GM10266 (cell line): ENCODE data around the gene ASB4.

Experiments used
- DNase-seq: peaks from one replicate; pipeline ENCODE4 v3.0.0; 2012; ENCODE audit errors: extremely low spot score
- TF ChIP-seq, protein P1 (sequence below): IDR thresholded peaks from 2 replicates; pipeline ENCODE4 v1.5.1; 2012; ENCODE audit warnings: mild to moderate bottlenecking, low read depth; ENCODE audit not compliant: control insufficient read depth, insufficient read depth; ENCODE audit errors: missing control alignments

The ASB4 gene

DNA sequence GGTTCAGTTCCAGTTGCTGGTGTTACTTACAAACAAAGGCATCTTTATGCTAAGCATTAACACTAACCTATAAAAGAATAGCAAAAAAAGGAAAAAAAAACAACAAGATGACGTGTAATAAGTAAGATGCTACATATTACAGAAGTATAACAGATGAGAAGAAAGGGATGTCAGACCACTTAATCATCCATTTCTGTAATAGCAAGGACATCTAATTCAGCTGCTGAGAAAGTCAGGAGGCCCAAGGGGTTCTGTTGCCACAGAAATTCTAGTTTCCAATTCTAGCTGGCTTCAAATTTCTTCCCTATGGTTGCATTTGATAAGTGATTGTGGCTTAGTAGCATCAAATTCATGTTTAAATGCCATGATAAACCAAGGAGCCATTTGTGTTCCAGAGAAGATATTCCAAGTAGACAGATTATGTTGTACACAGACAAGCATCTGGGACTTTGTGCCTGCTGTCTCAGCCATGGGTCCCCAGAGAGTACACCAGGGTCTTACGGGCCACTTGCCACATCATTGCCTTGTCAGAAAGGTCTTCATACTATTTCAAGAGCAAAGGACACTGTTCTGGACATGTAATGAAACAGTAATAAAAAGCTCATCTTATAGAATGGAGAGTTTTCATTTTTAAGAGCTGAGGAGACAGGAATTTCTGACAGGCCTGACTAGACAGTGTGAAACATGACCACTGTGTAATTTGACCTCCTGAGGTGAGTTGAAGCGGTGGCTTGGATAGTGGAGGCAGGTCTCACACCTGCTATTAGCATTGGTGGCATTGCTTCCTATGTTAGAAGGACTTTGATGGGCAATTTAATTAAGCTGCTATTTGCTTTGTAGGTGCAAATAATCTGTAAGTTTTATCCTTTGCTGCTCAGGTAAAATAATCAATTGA, 4.2 kb upstream of the ASB4 start:
- TF ChIP-seq, protein P1, sequence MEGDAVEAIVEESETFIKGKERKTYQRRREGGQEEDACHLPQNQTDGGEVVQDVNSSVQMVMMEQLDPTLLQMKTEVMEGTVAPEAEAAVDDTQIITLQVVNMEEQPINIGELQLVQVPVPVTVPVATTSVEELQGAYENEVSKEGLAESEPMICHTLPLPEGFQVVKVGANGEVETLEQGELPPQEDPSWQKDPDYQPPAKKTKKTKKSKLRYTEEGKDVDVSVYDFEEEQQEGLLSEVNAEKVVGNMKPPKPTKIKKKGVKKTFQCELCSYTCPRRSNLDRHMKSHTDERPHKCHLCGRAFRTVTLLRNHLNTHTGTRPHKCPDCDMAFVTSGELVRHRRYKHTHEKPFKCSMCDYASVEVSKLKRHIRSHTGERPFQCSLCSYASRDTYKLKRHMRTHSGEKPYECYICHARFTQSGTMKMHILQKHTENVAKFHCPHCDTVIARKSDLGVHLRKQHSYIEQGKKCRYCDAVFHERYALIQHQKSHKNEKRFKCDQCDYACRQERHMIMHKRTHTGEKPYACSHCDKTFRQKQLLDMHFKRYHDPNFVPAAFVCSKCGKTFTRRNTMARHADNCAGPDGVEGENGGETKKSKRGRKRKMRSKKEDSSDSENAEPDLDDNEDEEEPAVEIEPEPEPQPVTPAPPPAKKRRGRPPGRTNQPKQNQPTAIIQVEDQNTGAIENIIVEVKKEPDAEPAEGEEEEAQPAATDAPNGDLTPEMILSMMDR = no peak
- DNase-seq = no peak

DNA sequence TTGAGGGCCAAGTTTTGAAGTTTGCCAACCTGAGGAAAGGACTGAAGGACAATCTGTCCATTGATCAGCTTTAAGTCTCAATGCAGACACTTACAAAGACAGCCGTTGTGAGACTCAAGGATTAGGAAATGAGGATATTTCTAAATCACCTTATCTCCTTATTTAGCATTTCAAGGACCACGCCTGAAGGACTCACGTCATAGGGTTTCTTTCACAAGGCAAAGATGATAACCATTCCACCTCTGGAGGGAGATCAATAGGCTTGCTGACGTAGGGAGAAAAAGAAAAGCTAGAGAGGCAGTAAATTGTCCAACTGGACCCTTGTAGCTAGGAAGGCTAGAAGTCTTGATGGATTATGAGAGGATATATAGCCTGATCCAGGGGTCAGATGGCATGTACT, 3.3 kb upstream of the ASB4 start:
- TF ChIP-seq, protein P1 = no peak
- no peak for DNase-seq

DNA sequence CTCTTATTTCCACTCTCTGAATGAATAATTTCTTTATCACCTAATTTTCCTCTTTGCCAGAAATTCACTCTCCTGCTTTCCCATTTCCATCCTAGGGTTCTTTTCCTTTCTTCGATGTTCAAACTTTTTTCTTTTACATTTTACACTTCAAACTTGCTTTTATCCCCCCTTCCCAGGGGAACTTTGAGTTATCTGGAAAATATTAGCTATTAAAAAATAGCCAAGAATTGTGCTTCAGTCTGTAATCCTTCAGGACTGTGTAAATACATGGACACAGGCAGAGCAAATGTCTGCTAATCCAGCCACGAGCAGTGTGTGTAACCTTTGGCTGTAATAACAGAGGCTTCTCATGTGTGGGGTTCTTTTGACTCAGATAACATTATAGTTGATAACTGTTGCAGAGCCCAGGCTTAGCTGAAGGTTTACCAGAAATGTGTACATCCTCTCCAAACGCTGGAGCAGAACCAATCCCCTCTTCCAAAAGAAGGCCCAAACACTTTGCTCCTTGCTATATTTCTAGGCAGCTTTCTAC, 4.6 kb downstream of the ASB4 start:
- TF ChIP-seq, protein P1 = no peak
- DNase-seq = no peak

GRCh38 chr7:95491201-95491600, 5.5 kb downstream of the ASB4 start:
- no peak for DNase-seq
- TF ChIP-seq, protein P1 = no peak

- TF ChIP-seq, protein P1 = no peak
- no peak for DNase-seq
Observed at GRCh38 chr7:95491634-95492314, 6.0 kb downstream of the ASB4 start.

- TF ChIP-seq, protein P1 = no peak
- DNase-seq = no peak
Observed at GRCh38 chr7:95493247-95493646, 7.5 kb downstream of the ASB4 start.
